GM12873 (cell line): Measurements from ENCODE around the gene UBE2R2.

Experiments used
- TF ChIP-seq, protein P1 (sequence below): IDR thresholded peaks from 2 replicates; pipeline ENCODE4 v1.5.1; 2012; ENCODE audit warnings: low read depth, mild to moderate bottlenecking, moderate library complexity, low read length, control low read depth; ENCODE audit not compliant: insufficient read depth; ENCODE audit errors: missing control alignments

Gene UBE2R2

GRCh38 chr9:33817327-33818166 is 587 bp downstream of the UBE2R2 start:
- TF ChIP-seq, protein P1, sequence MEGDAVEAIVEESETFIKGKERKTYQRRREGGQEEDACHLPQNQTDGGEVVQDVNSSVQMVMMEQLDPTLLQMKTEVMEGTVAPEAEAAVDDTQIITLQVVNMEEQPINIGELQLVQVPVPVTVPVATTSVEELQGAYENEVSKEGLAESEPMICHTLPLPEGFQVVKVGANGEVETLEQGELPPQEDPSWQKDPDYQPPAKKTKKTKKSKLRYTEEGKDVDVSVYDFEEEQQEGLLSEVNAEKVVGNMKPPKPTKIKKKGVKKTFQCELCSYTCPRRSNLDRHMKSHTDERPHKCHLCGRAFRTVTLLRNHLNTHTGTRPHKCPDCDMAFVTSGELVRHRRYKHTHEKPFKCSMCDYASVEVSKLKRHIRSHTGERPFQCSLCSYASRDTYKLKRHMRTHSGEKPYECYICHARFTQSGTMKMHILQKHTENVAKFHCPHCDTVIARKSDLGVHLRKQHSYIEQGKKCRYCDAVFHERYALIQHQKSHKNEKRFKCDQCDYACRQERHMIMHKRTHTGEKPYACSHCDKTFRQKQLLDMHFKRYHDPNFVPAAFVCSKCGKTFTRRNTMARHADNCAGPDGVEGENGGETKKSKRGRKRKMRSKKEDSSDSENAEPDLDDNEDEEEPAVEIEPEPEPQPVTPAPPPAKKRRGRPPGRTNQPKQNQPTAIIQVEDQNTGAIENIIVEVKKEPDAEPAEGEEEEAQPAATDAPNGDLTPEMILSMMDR, result peak; percentile 41

DNA sequence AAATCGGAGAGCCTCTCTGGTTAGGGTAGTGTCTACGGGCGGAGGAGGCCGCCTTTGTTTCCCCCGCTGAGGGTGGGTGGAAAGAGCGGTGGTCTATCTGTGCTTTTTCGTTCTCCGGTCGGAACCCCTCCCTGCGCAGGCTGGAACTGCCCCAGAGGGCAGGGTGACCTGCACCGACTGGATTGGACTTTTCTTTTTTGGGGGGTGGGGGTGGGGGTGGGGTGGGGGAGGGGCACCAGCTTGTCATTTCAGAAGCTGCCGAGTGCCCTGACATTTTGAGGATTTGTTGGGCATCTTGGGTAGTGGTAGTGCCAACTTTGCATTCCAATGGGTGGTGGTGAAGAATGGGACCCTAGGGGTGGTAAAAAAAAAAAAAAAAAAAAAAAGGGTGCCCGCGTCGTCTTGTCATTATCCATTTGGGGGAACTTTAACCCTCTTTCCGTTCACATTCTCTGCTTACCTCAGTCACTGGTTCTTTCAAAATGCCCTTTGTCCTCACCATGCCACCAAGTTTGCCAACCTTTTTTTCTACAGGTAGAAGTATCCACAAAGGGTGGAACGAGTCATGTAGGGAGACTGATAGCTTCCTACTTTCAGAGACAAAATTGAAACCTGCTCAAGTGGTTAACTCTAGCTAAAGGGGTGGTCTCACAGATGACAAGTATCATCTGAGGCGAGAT is 1.3 kb downstream of the UBE2R2 start:
- TF ChIP-seq, protein P1, result no peak

GRCh38 chr9:33818847-33819500 is 2.0 kb downstream of the UBE2R2 start:
- TF ChIP-seq, protein P1, result no peak

DNA sequence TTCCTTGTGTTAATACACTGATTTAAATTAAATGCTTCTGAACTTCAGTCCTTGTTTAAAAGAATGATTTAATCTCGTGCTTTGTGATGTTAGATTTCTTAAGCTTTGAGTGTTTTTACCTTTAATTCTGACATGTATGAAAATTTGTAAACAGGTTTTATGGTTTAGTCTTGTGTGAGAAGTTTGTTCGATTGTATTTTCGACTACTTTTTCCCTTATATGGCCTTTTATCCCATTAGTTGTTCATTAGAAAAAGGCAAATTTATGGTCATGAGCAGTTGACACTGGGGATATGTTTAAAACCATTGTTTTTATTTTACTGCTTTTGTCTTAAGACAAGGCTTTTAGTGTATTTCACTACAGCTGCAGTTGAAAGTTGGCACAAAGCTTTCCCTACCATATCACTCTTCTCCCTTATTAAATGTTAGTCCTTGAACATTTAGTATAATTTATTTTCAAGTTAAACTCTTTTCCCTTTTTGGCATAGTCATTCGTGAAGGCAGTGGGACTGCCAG is 3.3 kb downstream of the UBE2R2 start:
- TF ChIP-seq, protein P1, result no peak

GRCh38 chr9:33823801-33824200 is 6.8 kb downstream of the UBE2R2 start:
- TF ChIP-seq, protein P1, result no peak

DNA sequence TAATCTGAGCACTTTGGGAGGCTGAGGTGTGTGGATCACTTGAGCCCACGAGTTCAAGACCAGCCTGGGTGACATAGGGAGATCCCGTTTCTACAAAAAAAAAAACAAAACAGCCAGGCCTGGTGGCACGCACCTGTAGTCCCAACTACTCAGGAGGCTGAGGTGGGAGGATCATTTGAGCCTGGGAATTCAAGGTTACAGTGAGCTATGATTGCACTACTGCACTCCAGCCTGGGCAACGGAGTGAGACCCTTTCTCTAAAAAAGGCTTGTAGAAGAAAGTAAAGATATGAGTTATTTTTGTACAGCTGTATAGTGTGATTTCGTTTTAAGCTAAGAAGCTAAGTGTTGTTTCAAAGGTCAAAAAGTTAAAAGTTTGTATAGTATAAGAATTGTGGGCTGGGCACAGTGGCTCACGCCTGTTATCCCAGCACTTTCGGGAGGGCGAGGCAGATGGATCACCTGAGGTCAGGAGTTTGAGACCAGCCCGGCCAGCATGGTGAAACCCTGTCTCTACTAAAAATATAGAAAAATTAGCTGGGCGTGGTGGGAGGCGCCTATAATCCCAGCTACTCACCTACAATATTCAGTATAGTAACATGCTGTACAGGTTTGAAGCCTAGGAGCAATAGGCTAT is 18.8 kb downstream of the UBE2R2 start:
- TF ChIP-seq, protein P1, result no peak
